HG02642 (cell line): Measurements from ENCODE around the gene PPP1CA.

Experiments used
- ATAC-seq: cut with Tn5 transposase; IDR thresholded peaks from one replicate; pipeline ENCODE4 v1.9.1; 2021; ENCODE audit warnings: mild to moderate bottlenecking; ENCODE audit not compliant: unreplicated experiment, poor library complexity

The PPP1CA gene

GRCh38 chr11:67401495-67402191, at the start of gene PPP1CA:
PPP1CA (minus strand) TSS chr11:67401858; CDS start chr11:67401782, 76 bp downstream.
- peak; percentile 70 for ATAC-seq

- no peak for ATAC-seq
Measured at GRCh38 chr11:67450796-67451657, 49.4 kb upstream of the PPP1CA start.

- ATAC-seq: no peak
Measured at GRCh38 chr11:67449116-67449844, 47.6 kb upstream of the PPP1CA start.

GRCh38 chr11:67448220-67448609, 46.6 kb upstream of the PPP1CA start:
- ATAC-seq: no peak

- no peak for ATAC-seq
Measured at GRCh38 chr11:67445515-67445914, 43.9 kb upstream of the PPP1CA start.

- ATAC-seq: no peak
Measured at GRCh38 chr11:67442504-67443404, 41.1 kb upstream of the PPP1CA start.

- ATAC-seq: no peak
Measured at GRCh38 chr11:67441731-67442351, 40.2 kb upstream of the PPP1CA start.

GRCh38 chr11:67441098-67441563, 39.5 kb upstream of the PPP1CA start:
- ATAC-seq: no peak

GRCh38 chr11:67440229-67441097, 38.8 kb upstream of the PPP1CA start:
- no peak for ATAC-seq

- ATAC-seq: no peak
Measured at GRCh38 chr11:67439321-67440228, 37.9 kb upstream of the PPP1CA start.

- no peak for ATAC-seq
Measured at GRCh38 chr11:67438158-67438902, 36.7 kb upstream of the PPP1CA start.

GRCh38 chr11:67437809-67438157, 36.1 kb upstream of the PPP1CA start:
- ATAC-seq: no peak

- ATAC-seq: peak; percentile 34
Measured at GRCh38 chr11:67437082-67437808, 35.6 kb upstream of the PPP1CA start, which contains the start of gene PTPRCAP. PTPRCAP (minus strand) TSS chr11:67437682; CDS start chr11:67437619, 63 bp downstream.

- peak; percentile 32 for ATAC-seq
Measured at GRCh38 chr11:67436459-67437081, 34.9 kb upstream of the PPP1CA start.

- no peak for ATAC-seq
Measured at GRCh38 chr11:67435727-67436458, 34.2 kb upstream of the PPP1CA start.
